Esophagus muscularis mucosa (tissue), 4 donors: ENCODE measurements around the gene GARRE1. TPM values are rescaled to one million over a fixed set of nuclear protein-coding genes. Genes with fewer than 3 reads are reported as not detected.

Source experiments
- DNase-seq: peaks from one replicate; pipeline ENCODE4 v3.0.0-alpha.2; 2017; ENCODE audit errors: extremely low spot score
- H3K27ac ChIP-seq, 4 donors: fragments of 200-600 bp; sonication (generic); replicated peaks in 1 of 4; 1 replicate in 3 of 4; 2 replicates in 1 of 4; pipeline ENCODE4 v1.5.1; 2016 to 2019; ENCODE audit warnings: mild to moderate bottlenecking in 1 of 4
- H3K27me3 ChIP-seq, 4 donors: fragments of 200-600 bp; sonication (generic); one replicate each; pipeline versions ENCODE4 v1.5.1 to v1.6.0; 2016 to 2019
- H3K36me3 ChIP-seq, 4 donors: fragments of 200-600 bp; sonication (generic); one replicate each; pipeline ENCODE4 v1.5.1; 2016 to 2019
- H3K4me1 ChIP-seq, 4 donors: fragments of 200-600 bp; sonication (generic); one replicate each; pipeline ENCODE4 v1.5.1; 2016 to 2019
- H3K4me3 ChIP-seq, 4 donors: fragments of 200-600 bp; sonication (generic); 1 replicate in 2 of 4; 2 replicates in 2 of 4; pipeline ENCODE4 v1.5.1; 2016 to 2019; ENCODE audit warnings: mild to moderate bottlenecking in 4 of 4, moderate library complexity in 1 of 4
- H3K9me3 ChIP-seq, 4 donors: fragments of 200-600 bp; sonication (generic); 1 replicate in 3 of 4; 2 replicates in 1 of 4; pipeline ENCODE4 v1.5.1; 2016 to 2019
- CTCF ChIP-seq, 3 experiments: fragments of 200-600 bp in 2 of 3; fragments of 450-650 bp in 1 of 3; sonication (generic) in 2 of 3; IDR thresholded peaks; one replicate each; pipeline ENCODE4 v1.5.1; 2017 to 2019; ENCODE audit warnings: antibody characterized with exemption in 3 of 3, mild to moderate bottlenecking in 2 of 3, moderate library complexity in 1 of 3
- EP300 ChIP-seq: sonication (generic); formaldehyde crosslinking; IDR thresholded peaks from one replicate; pipeline ENCODE4 v1.6.1; 2017; ENCODE audit warnings: antibody characterized with exemption
- POLR2A ChIP-seq: fragments of 450-650 bp; IDR thresholded peaks from one replicate; pipeline ENCODE4 v1.6.1; 2017; ENCODE audit warnings: antibody characterized with exemption, moderate library complexity, mild to moderate bottlenecking, low read depth
- POLR2AphosphoS5 ChIP-seq, 2 donors: sonication (generic); formaldehyde crosslinking; IDR thresholded peaks; one replicate each; pipeline ENCODE4 v1.6.1; 2017; ENCODE audit warnings: antibody characterized with exemption in 2 of 2
- WGBS: methylation state at CpG from one replicate; pipeline ENCODE4 v1.1.5; 2018; 5-methylcytosine and 5-hydroxymethylcytosine counted together
- intact Hi-C: fragments of 100-400 bp; cut with DNase I; formaldehyde crosslinking; loops from one replicate; pipeline ENCODE4 v1.15.1; 2023
- total RNA-seq, 4 donors: library from RNA; depleted of rRNA; stranded (reverse); fragments of >200 nt; gene quantifications; one replicate each; pipeline versions ENCODE4 v1.1.0 to v1.2.1, GENCODE V29; 2016

The GARRE1 gene
- total RNA-seq, 4 donors from 2014 or later: 11.2 to 31.0 (median 20.8) TPM

- H3K27me3 ChIP-seq: peaks cover 0 to 3% (median 0%) of the 10 kb centered on the region in 4 donors
- peaks cover 31 to 45% (median 42%) of the 10 kb centered on the region in 4 donors for H3K4me1 ChIP-seq
- TF ChIP-seq EP300 (no peak), POLR2A (no peak), CTCF (IDR thresholded peaks at IDR 0.05) (no peak), POLR2AphosphoS5 (IDR thresholded peaks at IDR 0.05) (peak in 1 of 2 donors; percentile 19)
- peak overlapping the region; percentile 90 to 97 (median 96) for H3K27ac ChIP-seq
- H3K9me3 ChIP-seq: no peaks in the 10 kb centered on the region
- no peak for DNase-seq
- intact Hi-C loops: loop anchor here (5.0 kb wide), 1 partner anchor 82 kb away; no protein-coding TSS in a partner anchor
- H3K4me3 ChIP-seq: peak overlapping the region; percentile 94 to 100 (median 99)
- WGBS: 2% methylated on average over 9 of the region's 88 CpGs
- no peaks in the 10 kb centered on the region for H3K36me3 ChIP-seq
These were observed 511 bp downstream of the GARRE1 start for GRCh38 chr19:34254698-34255432.

GRCh38 chr19:34255546-34255945 is 1.2 kb downstream of the GARRE1 start:
- 43% methylated on average over 9 of the region's 9 CpGs for WGBS
- peak overlapping the region; percentile 90 to 97 (median 96) for H3K27ac ChIP-seq
- H3K36me3 ChIP-seq: no peaks in the 10 kb centered on the region
- peaks cover 0 to 3% (median 0%) of the 10 kb centered on the region in 4 donors for H3K27me3 ChIP-seq
- H3K9me3 ChIP-seq: no peaks in the 10 kb centered on the region
- intact Hi-C loops: loop anchor here (5.0 kb wide), 1 partner anchor 82 kb away; no protein-coding TSS in a partner anchor
- peaks cover 33 to 52% (median 49%) of the 10 kb centered on the region in 4 donors for H3K4me1 ChIP-seq
- peak overlapping the region; percentile 94 to 100 (median 99) for H3K4me3 ChIP-seq
- no peak for TF ChIP-seq POLR2A
- no peak for TF ChIP-seq EP300
- TF ChIP-seq CTCF (IDR thresholded peaks at IDR 0.05): no peak
- no peak for TF ChIP-seq POLR2AphosphoS5 (IDR thresholded peaks at IDR 0.05)
- no peak for DNase-seq

GRCh38 chr19:34256835-34257558 is 2.6 kb downstream of the GARRE1 start:
- no peak for DNase-seq
- no peak for TF ChIP-seq EP300
- no peak for TF ChIP-seq POLR2A
- Histone ChIP-seq H3K27ac (no peak overlapping the region), H3K36me3 (no peaks in the 10 kb centered on the region), H3K9me3 (no peaks in the 10 kb centered on the region), H3K4me1 (peaks cover 47 to 65% (median 62%) of the 10 kb centered on the region in 4 donors), H3K4me3 (no peak overlapping the region), H3K27me3 (peaks cover 0 to 3% (median 0%) of the 10 kb centered on the region in 4 donors)
- WGBS: 55% methylated on average over 5 of the region's 5 CpGs
- intact Hi-C loops: loop anchor here (5.0 kb wide), 1 partner anchor 80 kb away; no protein-coding TSS in a partner anchor

GRCh38 chr19:34257559-34257924 is 3.2 kb downstream of the GARRE1 start:
- peaks cover 47 to 70% (median 66%) of the 10 kb centered on the region in 4 donors for H3K4me1 ChIP-seq

More at GRCh38 chr19:34257559-34257924, 3.2 kb downstream of the GARRE1 start:
- no peaks in the 10 kb centered on the region for H3K36me3 ChIP-seq
- DNase-seq: no peak
- H3K27ac ChIP-seq: no peak overlapping the region
- H3K4me3 ChIP-seq: no peak overlapping the region
- no peaks in the 10 kb centered on the region for H3K9me3 ChIP-seq
- TF ChIP-seq CTCF (IDR thresholded peaks at IDR 0.05): no peak
- no peak for TF ChIP-seq EP300
- no peak for TF ChIP-seq POLR2AphosphoS5 (IDR thresholded peaks at IDR 0.05)
- TF ChIP-seq POLR2A: no peak
- whole genome bisulfite sequencing: 84% methylated on average over 2 of the region's 2 CpGs
- H3K27me3 ChIP-seq: peaks cover 0 to 3% (median 0%) of the 10 kb centered on the region in 4 donors
- intact Hi-C loops: loop anchor here (5.0 kb wide), 1 partner anchor 80 kb away; no protein-coding TSS in a partner anchor
